ENCODE results near the gene VRK3.

The VRK3 gene

GRCh38 chr19:49927526-49928264 lies 97.5 kb downstream of the VRK3 start:
- no peak for DNase-seq

GRCh38 chr19:49926515-49926914 lies 98.7 kb downstream of the VRK3 start:
- no peak for DNase-seq
